ENCODE measurements around the gene SPOCK1.

GRCh38 chr5:137533963-137534362 is 34.8 kb upstream of the SPOCK1 start:
- TF ChIP-seq CTCF (IDR thresholded peaks at IDR 0.05): no peak
- no peak for TF ChIP-seq POLR2A (IDR thresholded peaks at IDR 0.05)
